HG02759 (cell line): Measurements from ENCODE around the gene TMPRSS11E.
"Not testable (repeated sequence)": the region's sequence is repeated elsewhere in the genome, so short reads cannot be mapped to it uniquely, and the experiment has no call there.

ENCODE experiments used
- ATAC-seq: cut with Tn5 transposase; IDR thresholded peaks from one replicate; pipeline ENCODE4 v1.9.1; 2021; ENCODE audit warnings: mild to moderate bottlenecking, moderate library complexity; ENCODE audit not compliant: unreplicated experiment

The TMPRSS11E gene

DNA sequence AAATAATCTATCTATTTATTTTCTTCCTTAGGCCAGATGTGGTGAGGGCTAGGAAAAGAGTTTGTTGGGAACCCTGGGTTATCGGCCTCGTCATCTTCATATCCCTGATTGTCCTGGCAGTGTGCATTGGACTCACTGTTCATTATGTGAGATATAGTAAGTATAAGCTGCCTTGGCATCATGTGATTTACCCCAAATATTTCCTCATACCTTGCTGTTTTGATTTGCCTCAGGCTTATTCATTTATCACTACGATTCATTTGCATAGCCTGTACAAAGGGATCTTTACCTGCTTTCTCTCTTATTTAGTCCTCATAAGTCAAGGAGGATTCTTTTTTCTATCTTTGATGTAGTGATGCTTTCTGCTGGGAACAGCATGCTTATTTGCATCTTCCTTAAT, 14.5 kb downstream of the TMPRSS11E start:
- no peak for ATAC-seq

DNA sequence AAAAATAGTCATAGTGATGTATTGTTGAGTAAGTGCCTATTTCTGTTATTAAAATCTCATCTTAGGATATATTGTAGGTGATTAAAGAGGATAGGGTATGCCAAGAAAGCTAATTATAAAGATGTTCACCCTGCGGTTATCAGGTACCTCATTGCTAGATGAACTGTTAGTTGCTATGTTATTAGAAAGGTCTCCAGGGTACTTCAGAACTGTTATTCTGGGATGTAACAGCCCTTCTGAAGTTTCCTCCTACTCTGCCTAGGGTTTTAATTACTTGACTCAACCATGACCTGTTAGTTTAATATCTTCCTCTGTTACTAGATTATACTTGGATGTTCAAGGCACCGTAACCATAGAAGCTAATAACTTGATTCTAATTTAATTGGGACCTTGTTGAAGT, 15.4 kb downstream of the TMPRSS11E start:
- ATAC-seq, result no peak

DNA sequence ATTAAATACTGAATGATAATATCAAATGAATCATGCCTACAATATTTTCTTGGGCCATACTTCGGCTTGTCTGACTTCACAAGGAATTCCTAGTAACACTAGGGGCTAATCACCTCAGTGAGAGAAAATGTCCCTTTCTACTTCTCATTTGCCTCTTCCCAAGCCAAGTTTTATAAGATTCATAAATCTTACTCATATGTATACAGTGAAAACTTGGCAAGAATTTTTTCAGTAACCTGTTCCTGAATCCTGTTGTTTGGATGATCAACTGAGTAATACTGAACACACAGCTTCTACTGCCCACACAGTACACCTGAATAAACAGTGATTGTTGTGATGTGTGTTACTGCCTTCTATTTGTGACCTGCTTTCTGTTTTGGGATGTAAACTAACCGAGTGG, 16.5 kb downstream of the TMPRSS11E start:
- no peak for ATAC-seq

DNA sequence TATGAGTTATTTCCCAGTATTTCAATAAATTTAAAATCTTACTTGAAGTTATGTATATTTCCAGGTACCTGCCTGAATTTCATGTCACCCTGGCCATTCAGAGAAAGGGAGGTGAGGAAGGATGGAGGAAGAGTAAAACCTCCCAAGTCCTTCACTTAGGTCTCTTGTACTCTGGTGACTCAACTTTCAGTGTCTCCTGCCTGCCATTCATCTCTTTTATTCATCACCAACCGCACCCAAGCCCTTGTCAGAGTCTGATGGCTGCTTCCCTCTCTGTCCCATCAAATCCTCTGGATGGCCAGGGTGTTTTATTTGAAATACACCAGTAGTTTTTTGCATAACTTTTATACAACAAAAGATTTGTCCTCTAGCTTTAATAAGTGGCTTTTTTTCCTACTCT, 17.8 kb downstream of the TMPRSS11E start:
- no peak for ATAC-seq

DNA sequence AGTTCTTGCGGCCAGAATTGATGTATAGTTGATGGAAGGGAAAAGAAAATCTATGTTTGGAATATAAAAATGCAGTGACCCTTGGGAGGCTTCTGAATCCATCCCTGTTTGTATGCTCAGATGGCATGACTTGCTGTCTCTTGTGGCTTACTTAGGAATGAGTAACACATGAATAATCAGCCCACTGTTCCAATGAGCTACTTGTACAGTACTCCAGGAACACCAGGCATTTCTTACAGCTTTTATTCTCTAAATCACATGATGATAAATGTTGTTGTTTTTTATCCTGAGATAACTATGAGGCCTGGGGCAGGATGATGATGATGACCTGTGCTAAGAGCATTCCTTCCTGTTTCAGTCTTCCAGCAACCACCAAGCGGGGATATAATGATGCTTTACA, 18.9 kb downstream of the TMPRSS11E start:
- no peak for ATAC-seq

DNA sequence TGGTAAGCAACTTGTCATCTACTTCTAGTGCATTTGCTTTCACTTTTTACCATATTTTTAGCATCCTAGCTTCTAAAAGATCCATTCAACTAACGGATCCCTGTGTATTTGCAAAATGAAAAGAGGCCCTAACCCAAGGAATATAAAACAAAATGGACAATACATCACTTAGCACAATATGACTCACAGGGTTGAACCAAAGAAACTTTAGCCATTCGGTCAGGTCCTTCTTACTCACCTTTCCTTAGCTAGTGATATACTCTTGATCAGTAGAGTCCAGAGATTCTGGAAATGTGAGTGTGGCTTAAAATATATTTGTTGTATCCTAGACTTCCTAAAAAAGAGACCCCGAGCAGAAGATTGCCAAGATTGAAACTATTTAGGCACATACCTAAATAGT, 19.5 kb downstream of the TMPRSS11E start:
- ATAC-seq, result no peak

DNA sequence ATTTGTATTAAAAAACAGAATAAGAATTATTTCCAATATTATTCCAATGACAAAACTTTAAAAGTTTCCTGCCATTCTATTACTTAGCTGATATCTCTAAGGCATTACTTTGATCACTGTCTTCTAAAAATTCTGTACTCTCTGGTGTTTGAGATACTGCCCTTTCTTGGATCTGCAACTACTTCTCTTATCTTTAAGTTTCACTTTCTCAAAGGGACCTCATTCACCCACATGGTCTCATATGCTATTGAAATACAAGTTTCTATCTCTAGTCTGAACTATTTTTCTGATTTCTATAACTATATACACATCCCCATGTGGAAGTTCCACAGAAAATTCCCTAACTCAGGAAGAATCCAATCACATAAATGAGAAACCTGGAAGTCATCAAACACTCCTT, 22.2 kb downstream of the TMPRSS11E start:
- peak; percentile 53 for ATAC-seq

DNA sequence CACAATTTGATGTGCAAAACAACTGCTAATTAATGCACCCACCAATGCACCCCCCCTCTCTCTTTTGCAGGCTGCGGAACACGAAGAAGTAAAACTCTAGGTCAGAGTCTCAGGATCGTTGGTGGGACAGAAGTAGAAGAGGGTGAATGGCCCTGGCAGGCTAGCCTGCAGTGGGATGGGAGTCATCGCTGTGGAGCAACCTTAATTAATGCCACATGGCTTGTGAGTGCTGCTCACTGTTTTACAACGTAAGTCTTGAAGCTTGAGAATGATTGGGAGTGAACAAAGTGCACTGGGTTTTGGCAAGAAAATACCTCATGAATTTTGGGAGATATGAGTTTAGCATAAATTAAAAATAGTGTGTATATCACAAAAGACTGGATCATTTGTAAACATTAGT, 28.9 kb downstream of the TMPRSS11E start:
- no peak for ATAC-seq

DNA sequence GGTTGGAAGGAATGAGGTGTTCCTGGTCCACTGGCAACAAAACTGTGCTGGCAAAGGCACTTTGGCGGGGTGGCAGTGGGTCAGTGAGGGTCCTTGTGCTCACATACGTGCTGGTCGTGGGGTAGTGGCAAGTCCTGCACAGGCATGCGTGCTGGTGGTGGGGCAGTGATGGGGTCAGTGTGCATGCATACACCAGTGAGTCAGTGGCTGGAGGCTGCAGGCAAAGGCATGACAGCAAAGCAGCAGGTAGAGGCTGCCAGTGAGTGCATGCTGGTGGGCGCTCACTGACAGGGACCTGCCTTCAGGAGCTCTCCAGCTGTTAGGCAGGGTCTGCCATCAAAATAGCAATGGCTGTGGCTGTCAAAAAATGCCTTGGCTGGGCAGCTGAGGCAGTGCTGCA, 42.1 kb downstream of the TMPRSS11E start:
- ATAC-seq, result no peak

DNA sequence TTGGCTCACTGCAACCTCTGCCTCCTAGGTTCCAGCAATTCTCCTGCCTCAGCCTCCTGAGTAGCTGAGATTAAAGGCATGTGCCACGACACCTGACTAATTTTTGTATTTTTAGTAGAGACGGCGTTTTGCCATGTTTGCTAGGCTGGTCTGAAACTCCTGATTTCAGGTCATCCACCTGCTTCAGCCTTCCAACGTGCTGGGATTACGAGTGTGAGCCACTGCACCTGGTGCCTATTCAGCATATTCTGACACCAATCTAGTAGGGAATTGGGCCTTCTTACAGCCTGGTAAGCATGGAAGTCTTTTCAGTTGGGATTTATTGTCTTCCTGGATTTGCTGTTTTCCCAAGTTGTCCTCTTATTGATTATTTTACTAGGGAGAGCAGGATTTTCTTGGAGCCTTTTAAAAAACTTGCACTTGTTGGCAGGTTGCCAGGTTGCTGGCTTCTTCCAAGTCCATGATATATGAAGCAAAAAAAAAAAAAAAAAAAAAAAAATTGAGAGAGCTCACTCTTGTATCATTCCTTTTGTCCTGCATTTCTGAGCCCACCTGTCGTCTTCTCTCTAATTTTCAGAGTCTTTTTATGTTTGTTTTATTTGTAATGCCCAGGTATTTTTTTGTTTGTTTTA, 43.7 kb downstream of the TMPRSS11E start:
- ATAC-seq, result no peak

DNA sequence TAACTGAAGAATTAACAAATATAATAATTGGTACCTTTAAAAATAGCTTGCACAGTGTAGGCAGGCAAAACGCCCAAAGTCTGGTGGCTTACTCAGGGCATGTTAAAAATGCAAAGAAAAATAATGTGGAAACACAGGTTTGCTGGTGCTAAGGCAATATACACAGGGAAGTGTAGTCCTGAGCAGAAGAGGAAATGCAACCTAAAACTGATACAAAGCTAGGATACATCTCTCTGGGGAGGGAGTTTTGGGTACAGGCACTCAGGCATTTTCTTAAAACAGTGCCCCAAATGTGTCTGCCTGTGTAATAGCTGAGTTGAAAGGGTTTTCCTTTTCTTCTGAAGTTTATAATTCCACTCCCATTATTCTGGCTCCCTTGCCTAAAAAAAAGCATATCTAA, 47.4 kb downstream of the TMPRSS11E start:
- ATAC-seq, result no peak

DNA sequence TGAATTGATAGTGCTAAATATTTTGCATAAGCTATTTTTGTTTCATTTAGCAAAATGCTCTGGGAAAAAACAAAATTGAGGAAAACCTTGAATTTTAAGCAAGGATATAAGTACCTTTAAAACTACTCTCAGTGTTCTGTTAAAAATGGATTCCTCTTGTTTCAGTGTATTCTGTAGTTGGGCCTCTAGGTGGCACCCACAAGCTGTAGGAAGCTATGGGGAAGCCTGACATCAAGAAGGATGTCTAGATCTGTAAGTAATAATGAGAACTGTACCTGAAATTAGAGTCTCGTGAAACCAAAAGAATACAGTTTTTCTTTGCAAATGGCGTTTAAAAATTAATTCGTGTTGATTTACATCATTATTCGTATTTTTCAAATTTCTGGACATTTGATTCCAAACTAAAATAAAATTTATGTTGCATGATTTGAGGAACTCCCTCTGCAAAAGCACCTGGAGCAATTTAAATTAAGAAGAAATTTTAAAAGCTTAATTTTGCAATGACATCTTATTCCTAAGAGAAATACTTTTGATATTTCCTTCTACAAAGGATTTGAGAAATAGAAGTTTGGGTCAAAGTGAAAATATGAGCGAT, 51.2 kb downstream of the TMPRSS11E start:
- peak; percentile 96 for ATAC-seq

DNA sequence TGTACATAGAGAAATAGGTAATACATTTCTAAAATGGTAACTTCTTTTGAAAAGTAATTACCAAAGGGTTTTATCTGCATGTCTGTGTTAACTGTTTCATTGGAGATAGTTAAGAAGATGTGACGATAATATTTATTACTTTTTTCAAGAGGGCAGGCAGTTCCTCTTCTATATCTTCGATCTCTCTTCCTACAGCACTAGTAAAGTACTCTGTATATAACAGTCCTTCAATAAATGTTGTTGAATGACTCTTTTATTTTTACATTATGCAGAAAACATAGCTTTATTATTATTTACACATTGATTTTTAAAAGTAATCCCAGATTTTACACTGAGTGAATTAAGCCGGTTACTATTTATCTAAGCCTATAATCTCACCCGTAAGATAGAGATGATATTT, 51.8 kb downstream of the TMPRSS11E start:
- ATAC-seq, result no peak

DNA sequence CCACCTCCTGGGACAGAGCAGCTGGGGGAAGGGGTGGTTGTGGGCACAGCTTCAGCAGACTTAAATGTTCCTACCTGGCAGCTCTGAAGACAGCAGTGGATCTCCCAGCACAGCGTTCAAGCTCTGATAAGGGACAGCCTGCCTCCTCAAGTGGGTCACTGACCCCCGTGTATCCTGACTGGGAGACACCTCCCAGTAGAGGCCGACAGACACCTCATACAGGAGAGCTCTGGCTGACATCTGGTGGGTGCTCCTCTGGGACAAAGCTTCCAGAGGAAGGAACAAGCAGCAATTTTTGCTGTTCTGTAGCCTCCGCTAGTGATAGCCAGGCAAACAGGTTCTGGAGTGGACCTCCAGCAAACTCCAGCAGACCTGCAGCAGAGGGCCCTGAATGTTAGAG, 56.2 kb downstream of the TMPRSS11E start:
- not testable (repeated sequence) for ATAC-seq

DNA sequence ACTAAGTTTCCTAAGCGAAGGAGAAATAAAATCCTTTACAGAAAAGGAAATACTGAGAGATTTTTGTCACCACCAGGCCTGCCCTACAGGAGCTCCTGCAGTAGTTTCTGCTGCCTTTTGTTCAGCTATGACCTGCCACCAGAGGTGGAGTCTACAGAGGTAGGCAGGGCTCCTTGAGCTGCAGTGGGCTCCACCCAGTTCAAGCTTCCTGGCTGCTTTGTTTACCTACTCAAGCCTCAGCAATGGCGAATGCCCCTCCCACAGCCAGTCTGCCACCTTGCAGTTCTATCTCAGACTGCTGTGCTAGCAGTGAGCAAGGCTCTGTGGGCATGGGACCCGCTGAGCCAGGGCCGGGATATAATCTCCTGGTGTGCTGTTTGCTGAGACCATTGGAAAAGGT, 57.6 kb downstream of the TMPRSS11E start:
- not testable (repeated sequence) for ATAC-seq

DNA sequence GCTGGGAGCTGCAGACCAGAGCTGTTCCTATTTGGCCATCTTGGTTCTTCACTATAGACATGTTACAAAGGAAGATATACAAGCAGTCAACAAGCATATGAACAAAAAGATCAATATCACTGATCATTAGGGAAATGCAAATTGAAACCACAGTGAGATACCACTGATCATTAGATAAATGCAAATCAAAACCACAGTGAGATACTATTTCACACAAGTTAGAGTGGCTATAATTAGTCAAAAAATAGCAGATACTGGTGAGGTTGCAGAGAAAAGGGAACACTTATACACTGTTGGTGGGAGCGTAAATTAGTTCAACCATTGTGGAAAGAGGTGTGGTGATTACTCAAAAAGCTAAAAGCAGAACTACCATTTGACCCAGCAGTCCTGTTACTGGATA, 58.2 kb downstream of the TMPRSS11E start:
- ATAC-seq, result peak; percentile 59

DNA sequence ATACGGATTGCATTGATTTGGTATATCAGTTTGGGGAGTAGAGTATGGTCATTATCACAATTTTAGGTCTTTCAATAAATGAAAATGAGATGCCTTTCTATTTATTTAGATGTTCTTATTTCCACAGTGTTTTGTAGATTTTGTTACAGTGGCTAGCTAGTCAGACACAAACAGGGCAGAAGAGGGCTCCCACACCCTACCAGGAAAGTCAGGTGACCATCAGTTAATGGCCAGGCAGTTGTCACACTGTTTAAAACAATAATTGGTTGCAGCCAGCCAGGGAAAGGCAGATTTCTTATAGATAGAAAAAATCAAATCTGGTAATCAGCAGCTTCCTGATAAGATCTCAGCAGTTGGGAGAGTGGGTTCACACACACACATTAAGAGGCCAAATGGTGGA, 71.6 kb downstream of the TMPRSS11E start:
- no peak for ATAC-seq

DNA sequence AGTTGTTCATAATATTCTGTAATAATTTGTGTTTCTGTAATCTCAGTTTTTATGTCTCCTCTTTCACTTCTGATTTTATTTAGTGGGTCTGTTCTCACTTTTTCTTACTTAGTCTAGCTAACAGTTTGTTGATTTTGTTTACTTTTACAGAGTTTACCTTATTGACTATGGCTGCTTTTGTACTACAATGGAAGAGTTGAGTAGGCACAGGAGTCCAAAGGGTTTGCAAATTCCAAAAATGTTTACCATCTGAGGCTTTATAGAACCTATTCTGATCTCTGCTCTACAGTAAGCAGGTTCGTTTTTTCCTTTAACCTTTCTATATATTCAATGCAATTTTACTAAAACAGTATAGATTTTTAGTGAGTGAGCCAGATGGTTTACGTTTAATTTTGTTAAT, 73.7 kb downstream of the TMPRSS11E start:
- ATAC-seq, result no peak

DNA sequence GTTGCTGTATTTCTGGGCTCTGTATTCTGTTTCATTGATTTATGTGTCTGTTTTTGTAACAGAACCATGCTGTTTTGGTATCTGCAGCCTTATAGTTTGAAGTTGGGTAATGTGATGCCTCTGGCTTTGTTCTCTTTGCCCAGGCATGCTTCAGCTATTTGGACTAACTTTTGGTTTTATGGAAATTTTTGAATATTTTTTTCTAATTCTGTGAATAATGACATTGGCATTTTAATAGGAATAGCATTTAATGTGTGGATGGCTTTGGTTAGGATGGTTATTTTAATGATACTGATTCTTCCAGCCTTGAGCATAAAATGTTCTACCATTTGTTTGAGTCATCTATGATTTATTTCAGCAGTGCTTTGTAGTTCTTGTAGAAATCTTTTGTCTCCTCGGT, 75.0 kb downstream of the TMPRSS11E start:
- ATAC-seq, result not testable (repeated sequence)

DNA sequence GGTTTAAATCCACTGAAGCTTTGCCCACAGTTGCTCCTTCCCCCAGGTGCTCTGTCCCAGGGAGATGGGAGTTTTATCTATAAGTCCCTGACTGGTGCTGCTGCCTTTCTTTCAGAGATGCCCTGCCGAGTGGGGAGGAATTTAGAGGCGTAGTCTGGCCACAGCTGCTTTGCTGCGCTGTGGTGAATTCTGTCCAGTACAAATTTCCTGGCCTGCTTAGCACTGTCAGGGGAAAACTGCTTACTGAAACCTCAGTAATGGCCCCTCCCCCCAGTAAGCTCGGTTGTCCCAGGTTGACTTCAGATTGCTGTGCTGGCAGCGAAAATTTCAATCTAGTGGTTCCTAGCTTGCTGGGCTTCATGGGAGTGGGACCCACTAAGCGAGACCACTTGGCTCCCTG, 88.7 kb downstream of the TMPRSS11E start:
- no peak for ATAC-seq

DNA sequence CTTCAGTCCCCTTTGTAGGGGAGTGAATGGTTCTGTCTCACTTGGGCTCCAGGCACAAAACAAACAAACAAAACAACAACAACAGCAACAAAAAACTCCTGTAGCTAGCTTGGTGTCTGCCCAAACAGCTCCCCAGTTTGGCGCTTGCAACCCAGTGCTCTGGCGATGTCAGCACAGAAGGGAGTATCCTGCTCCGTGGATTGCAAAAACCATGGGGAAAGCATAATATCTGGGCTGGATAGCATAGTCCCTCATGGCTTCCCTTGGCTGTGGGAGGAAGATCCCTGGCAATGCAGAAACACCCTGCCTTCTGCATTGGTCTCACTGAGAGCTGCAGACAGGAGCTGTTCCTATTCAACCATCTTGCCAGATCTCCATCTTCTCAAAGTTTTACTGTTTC, 89.1 kb downstream of the TMPRSS11E start:
- ATAC-seq, result no peak

DNA sequence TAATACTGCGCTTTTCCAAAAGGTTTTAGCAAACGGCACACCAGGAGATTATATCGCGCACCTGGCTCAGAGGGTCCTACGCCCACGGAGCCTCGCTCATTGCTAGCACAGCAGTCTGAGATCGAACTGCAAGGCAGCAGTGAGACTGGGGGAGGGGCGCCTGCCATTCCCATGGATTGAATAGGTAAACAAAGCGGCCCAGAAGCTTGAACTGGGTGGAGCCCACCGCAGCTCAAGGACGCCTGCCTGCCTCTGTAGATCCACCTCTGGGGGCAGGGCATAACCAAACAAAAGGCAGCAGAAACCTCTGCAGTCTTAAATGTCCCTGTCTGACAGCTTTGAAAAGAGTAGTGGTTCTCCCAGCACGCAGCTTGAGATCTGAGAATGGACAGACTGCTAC, 95.5 kb downstream of the TMPRSS11E start:
- not testable (repeated sequence) for ATAC-seq
